Activated B cell treated with CpG ODN at 0.5 μM for 24 hours (primary cell): ENCODE measurements around the gene PCYT1B. TPM values are rescaled to one million over a fixed set of nuclear protein-coding genes. Genes with fewer than 3 reads are reported as not detected.
"Not testable (repeated sequence)": the region's sequence is repeated elsewhere in the genome, so short reads cannot be mapped to it uniquely, and the experiment has no call there.

ENCODE experiments used
- ATAC-seq: fragments of 200-7000 bp; cut with Tn5 transposase; one replicate; pipeline ENCODE4 v1.10.0; 2021; ENCODE audit warnings: low read depth, mild to moderate bottlenecking, moderate library complexity
- CTCF ChIA-PET: fragments of 350-600 bp; sonication (Branson Sonifier 250); formaldehyde crosslinking; loops from one replicate; lab custom pipeline; 2021; ENCODE audit warnings: antibody characterized with exemption; lab: Charles Lee
- POLR2A ChIA-PET: fragments of 350-600 bp; sonication (Branson Sonifier 250); formaldehyde crosslinking; loops from one replicate; lab custom pipeline; 2021; ENCODE audit warnings: antibody characterized with exemption; lab: Charles Lee
- DNase-seq: peaks from one replicate; pipeline ENCODE4 v3.0.0; 2022
- H3K27ac Mint-ChIP-seq: one replicate; pipeline ENCODE4 v1.8.0; 2020; ENCODE audit warnings: mixed read lengths
- H3K27me3 Mint-ChIP-seq: one replicate; pipeline ENCODE4 v1.8.0; 2021; ENCODE audit warnings: mixed read lengths
- H3K36me3 Mint-ChIP-seq: one replicate; pipeline ENCODE4 v1.8.0; 2021; ENCODE audit warnings: low read depth, mixed read lengths
- H3K4me1 Mint-ChIP-seq: one replicate; pipeline ENCODE4 v1.8.0; 2021; ENCODE audit warnings: mixed read lengths
- H3K4me3 Mint-ChIP-seq: one replicate; pipeline ENCODE4 v1.8.0; 2020; ENCODE audit warnings: mild to moderate bottlenecking, mixed read lengths
- H3K9me3 Mint-ChIP-seq: one replicate; pipeline ENCODE4 v1.8.0; 2020; ENCODE audit warnings: mixed read lengths
- intact Hi-C: fragments of 100-400 bp; cut with micrococcal nuclease; formaldehyde crosslinking; loops from one replicate; pipeline ENCODE4 v1.15.1; 2024
- total RNA-seq: library from RNA; stranded (reverse); gene quantifications from 2 replicates; pipeline ENCODE4 v1.2.3, GENCODE V29; 2022
- TF ChIP-seq, protein P1 (sequence below): fragments of 200-600 bp; IDR thresholded peaks from one replicate; pipeline ENCODE4 v1.8.0; 2022; ENCODE audit warnings: antibody characterized with exemption, mild to moderate bottlenecking

Gene PCYT1B
- total RNA-seq, 1 donor from 2014 or later, result not detected

- ChIA-PET POLR2A (no interaction called here), CTCF (no interaction called here)
- H3K4me1 Mint-ChIP-seq, result no peaks in the 10 kb centered on the region
- intact Hi-C loops, result no loop called here
- H3K4me3 Mint-ChIP-seq, result no peak overlapping the region
- no peak overlapping the region for H3K27ac Mint-ChIP-seq
- ATAC-seq (no peak), DNase-seq (no peak)
- no peaks in the 10 kb centered on the region for H3K9me3 Mint-ChIP-seq
- H3K27me3 Mint-ChIP-seq, result peaks cover 1% of the 10 kb centered on the region
- TF ChIP-seq, protein P1, sequence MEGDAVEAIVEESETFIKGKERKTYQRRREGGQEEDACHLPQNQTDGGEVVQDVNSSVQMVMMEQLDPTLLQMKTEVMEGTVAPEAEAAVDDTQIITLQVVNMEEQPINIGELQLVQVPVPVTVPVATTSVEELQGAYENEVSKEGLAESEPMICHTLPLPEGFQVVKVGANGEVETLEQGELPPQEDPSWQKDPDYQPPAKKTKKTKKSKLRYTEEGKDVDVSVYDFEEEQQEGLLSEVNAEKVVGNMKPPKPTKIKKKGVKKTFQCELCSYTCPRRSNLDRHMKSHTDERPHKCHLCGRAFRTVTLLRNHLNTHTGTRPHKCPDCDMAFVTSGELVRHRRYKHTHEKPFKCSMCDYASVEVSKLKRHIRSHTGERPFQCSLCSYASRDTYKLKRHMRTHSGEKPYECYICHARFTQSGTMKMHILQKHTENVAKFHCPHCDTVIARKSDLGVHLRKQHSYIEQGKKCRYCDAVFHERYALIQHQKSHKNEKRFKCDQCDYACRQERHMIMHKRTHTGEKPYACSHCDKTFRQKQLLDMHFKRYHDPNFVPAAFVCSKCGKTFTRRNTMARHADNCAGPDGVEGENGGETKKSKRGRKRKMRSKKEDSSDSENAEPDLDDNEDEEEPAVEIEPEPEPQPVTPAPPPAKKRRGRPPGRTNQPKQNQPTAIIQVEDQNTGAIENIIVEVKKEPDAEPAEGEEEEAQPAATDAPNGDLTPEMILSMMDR, result no peak
- no peaks in the 10 kb centered on the region for H3K36me3 Mint-ChIP-seq
Observed at GRCh38 chrX:24610516-24610915, 36.6 kb downstream of the PCYT1B start.

- Mint-ChIP-seq H3K4me1 (no peaks in the 10 kb centered on the region), H3K27me3 (peaks cover 1% of the 10 kb centered on the region), H3K4me3 (no peak overlapping the region), H3K27ac (no peak overlapping the region), H3K9me3 (no peaks in the 10 kb centered on the region), H3K36me3 (no peaks in the 10 kb centered on the region)
- ATAC-seq, result no peak
- CTCF ChIA-PET, result no interaction called here
- TF ChIP-seq, protein P1, result no peak
- POLR2A ChIA-PET, result no interaction called here
- no peak for DNase-seq
- intact Hi-C loops, result no loop called here
Observed at GRCh38 chrX:24607616-24608015, 39.5 kb downstream of the PCYT1B start.

GRCh38 chrX:24605941-24606340 is 41.2 kb downstream of the PCYT1B start:
- intact Hi-C loops, DNase-seq, ATAC-seq, H3K27me3 Mint-ChIP-seq, CTCF ChIA-PET, H3K9me3 Mint-ChIP-seq, H3K4me1 Mint-ChIP-seq, H3K4me3 Mint-ChIP-seq, POLR2A ChIA-PET, H3K36me3 Mint-ChIP-seq, H3K27ac Mint-ChIP-seq: not testable (repeated sequence)

DNA sequence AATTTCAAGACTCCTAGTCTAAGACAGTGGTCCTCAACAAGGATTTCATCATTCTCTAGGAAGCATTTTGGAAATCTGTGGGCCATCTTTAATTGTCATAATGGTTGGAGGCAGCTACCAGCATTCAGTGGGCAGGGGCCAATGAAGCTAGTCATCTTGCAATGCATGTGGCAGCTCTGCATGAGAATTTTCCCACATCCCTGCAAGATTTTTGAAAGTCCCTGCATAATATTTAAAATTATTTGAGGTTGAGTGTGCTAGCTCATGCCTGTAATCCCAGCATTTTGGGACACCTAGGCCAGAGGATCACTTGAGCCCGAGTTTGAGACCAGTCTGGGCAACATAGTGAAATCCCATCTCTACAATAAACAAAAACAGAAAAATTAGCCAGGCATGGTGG is 44.0 kb downstream of the PCYT1B start:
- H3K36me3 Mint-ChIP-seq, result no peaks in the 10 kb centered on the region
- H3K4me3 Mint-ChIP-seq, result no peak overlapping the region
- DNase-seq, result no peak
- intact Hi-C loops, result no loop called here
- H3K9me3 Mint-ChIP-seq, result no peaks in the 10 kb centered on the region
- peaks cover 3% of the 10 kb centered on the region for H3K27me3 Mint-ChIP-seq
- CTCF ChIA-PET, result no interaction called here
- ATAC-seq, result no peak
- TF ChIP-seq, protein P1, result no peak
- H3K27ac Mint-ChIP-seq, result no peak overlapping the region
- no peaks in the 10 kb centered on the region for H3K4me1 Mint-ChIP-seq
- POLR2A ChIA-PET, result no interaction called here

- CTCF ChIA-PET, result no interaction called here
- Mint-ChIP-seq H3K4me1 (no peaks in the 10 kb centered on the region), H3K27ac (no peak overlapping the region), H3K9me3 (no peaks in the 10 kb centered on the region), H3K4me3 (no peak overlapping the region), H3K27me3 (peaks cover 2% of the 10 kb centered on the region), H3K36me3 (no peaks in the 10 kb centered on the region)
- intact Hi-C loops, result no loop called here
- DNase-seq (no peak), ATAC-seq (no peak)
- TF ChIP-seq, protein P1, result no peak
- POLR2A ChIA-PET, result no interaction called here
Observed at GRCh38 chrX:24601858-24602257, 45.3 kb downstream of the PCYT1B start.

- intact Hi-C loops, result no loop called here
- H3K9me3 Mint-ChIP-seq, result no peaks in the 10 kb centered on the region
- CTCF ChIA-PET, result no interaction called here
- no peaks in the 10 kb centered on the region for H3K36me3 Mint-ChIP-seq
- no peak overlapping the region for H3K27ac Mint-ChIP-seq
- no peak for ATAC-seq
- TF ChIP-seq, protein P1, result no peak
- no peak for DNase-seq
- H3K4me1 Mint-ChIP-seq, result no peaks in the 10 kb centered on the region
- POLR2A ChIA-PET, result no interaction called here
- H3K4me3 Mint-ChIP-seq, result no peak overlapping the region
- peaks cover 2% of the 10 kb centered on the region for H3K27me3 Mint-ChIP-seq
Observed at GRCh38 chrX:24594501-24594900, 52.6 kb downstream of the PCYT1B start.
